Epithelial cell of proximal tubule (primary cell): ENCODE results near the gene LAMA2. TPM values are rescaled to one million over a fixed set of nuclear protein-coding genes. Genes with fewer than 3 reads are reported as not detected.

Experiments
- DNase-seq: peaks from one replicate; pipeline ENCODE4 v3.0.0-alpha.2; 2011; ENCODE audit warnings: low read depth
- H3K4me3 ChIP-seq: 2 replicates; pipeline ENCODE4 v1.5.1; 2011; ENCODE audit warnings: low read depth, mild to moderate bottlenecking, low read length
- CTCF ChIP-seq: conservative IDR thresholded peaks from 2 replicates; pipeline ENCODE4 v1.5.1; 2012; ENCODE audit warnings: low read depth, mild to moderate bottlenecking, low read length
- total RNA-seq: library from RNA; depleted of rRNA; stranded (reverse); fragments of >200 nt; gene quantifications from 2 replicates; pipeline ENCODE4 v1.2.3, GENCODE V29; 2015

The LAMA2 gene
- total RNA-seq, 1 donor from 2014 or later, result 0.69 TPM

GRCh38 chr6:129346964-129347363 is 464.0 kb downstream of the LAMA2 start:
- TF ChIP-seq CTCF, result no peak
- no peak overlapping the region for H3K4me3 ChIP-seq
- DNase-seq, result no peak

- H3K4me3 ChIP-seq, result no peak overlapping the region
- TF ChIP-seq CTCF, result no peak
- DNase-seq, result peak; percentile 39
Observed at GRCh38 chr6:129350278-129350677, 467.3 kb downstream of the LAMA2 start.

- no peak overlapping the region for H3K4me3 ChIP-seq
- TF ChIP-seq CTCF, result no peak
- no peak for DNase-seq
Observed at GRCh38 chr6:129351807-129352206, 468.9 kb downstream of the LAMA2 start.

- DNase-seq, result no peak
- no peak overlapping the region for H3K4me3 ChIP-seq
- no peak for TF ChIP-seq CTCF
Observed at GRCh38 chr6:129353067-129353466, 470.1 kb downstream of the LAMA2 start.

- no peak overlapping the region for H3K4me3 ChIP-seq
- no peak for TF ChIP-seq CTCF
- DNase-seq, result no peak
Observed at GRCh38 chr6:129356129-129356528, 473.2 kb downstream of the LAMA2 start.

GRCh38 chr6:129359811-129360681 is 477.1 kb downstream of the LAMA2 start:
- DNase-seq, result no peak
- no peak for TF ChIP-seq CTCF
- H3K4me3 ChIP-seq, result no peak overlapping the region

- H3K4me3 ChIP-seq, result no peak overlapping the region
- no peak for TF ChIP-seq CTCF
- no peak for DNase-seq
Observed at GRCh38 chr6:129360682-129360955, 477.7 kb downstream of the LAMA2 start.
